Islet precursor cell (in vitro differentiated cells): ENCODE data around the gene PLEKHM2.
A peak's percentile ranks its signal among the peaks of the same experiment; 100 is the strongest.

Experiments used
- DNase-seq: peaks from one replicate; pipeline ENCODE4 v3.0.0-alpha.2; 2018

PLEKHM2 gene

GRCh38 chr1:15702722-15703550, 18.8 kb downstream of the PLEKHM2 start:
- peak; percentile 78 for DNase-seq

- DNase-seq = peak; percentile 76
Observed at GRCh38 chr1:15703562-15703961, 19.4 kb downstream of the PLEKHM2 start.

GRCh38 chr1:15704526-15705183, 20.5 kb downstream of the PLEKHM2 start:
- no peak for DNase-seq

GRCh38 chr1:15705184-15705566, 21.1 kb downstream of the PLEKHM2 start:
- no peak for DNase-seq

GRCh38 chr1:15706751-15707150, 22.6 kb downstream of the PLEKHM2 start:
- DNase-seq = no peak

- DNase-seq = no peak
Observed at GRCh38 chr1:15707239-15707925, 23.3 kb downstream of the PLEKHM2 start.

GRCh38 chr1:15708486-15709137, 24.5 kb downstream of the PLEKHM2 start:
- no peak for DNase-seq

GRCh38 chr1:15709226-15709625, 25.1 kb downstream of the PLEKHM2 start:
- no peak for DNase-seq

GRCh38 chr1:15712168-15712567, 28.0 kb downstream of the PLEKHM2 start:
- no peak for DNase-seq

GRCh38 chr1:15714406-15715136, 30.5 kb downstream of the PLEKHM2 start:
- DNase-seq = no peak

GRCh38 chr1:15717418-15718125, 33.5 kb downstream of the PLEKHM2 start:
- no peak for DNase-seq

GRCh38 chr1:15718199-15718601, 34.1 kb downstream of the PLEKHM2 start:
- peak; percentile 47 for DNase-seq

- DNase-seq = peak; percentile 69
Observed at GRCh38 chr1:15719381-15720120, 35.4 kb downstream of the PLEKHM2 start.

GRCh38 chr1:15720861-15721260, 36.7 kb downstream of the PLEKHM2 start:
- no peak for DNase-seq

- no peak for DNase-seq
Observed at GRCh38 chr1:15722411-15722810, 38.3 kb downstream of the PLEKHM2 start.

GRCh38 chr1:15722836-15723532, 38.9 kb downstream of the PLEKHM2 start:
- peak; percentile 95 for DNase-seq

- no peak for DNase-seq
Observed at GRCh38 chr1:15723631-15724246, 39.6 kb downstream of the PLEKHM2 start.

GRCh38 chr1:15724949-15725880, 41.1 kb downstream of the PLEKHM2 start:
- peak; percentile 94 for DNase-seq

- DNase-seq = no peak
Observed at GRCh38 chr1:15726508-15726907, 42.4 kb downstream of the PLEKHM2 start.
